Measurements from ENCODE around the gene FNIP2. TPM values are rescaled to one million over a fixed set of nuclear protein-coding genes. Genes with fewer than 3 reads are reported as not detected.

FNIP2 gene
- polyA plus RNA-seq, 1 donor from 2014 or later: 51.7 TPM

DNA sequence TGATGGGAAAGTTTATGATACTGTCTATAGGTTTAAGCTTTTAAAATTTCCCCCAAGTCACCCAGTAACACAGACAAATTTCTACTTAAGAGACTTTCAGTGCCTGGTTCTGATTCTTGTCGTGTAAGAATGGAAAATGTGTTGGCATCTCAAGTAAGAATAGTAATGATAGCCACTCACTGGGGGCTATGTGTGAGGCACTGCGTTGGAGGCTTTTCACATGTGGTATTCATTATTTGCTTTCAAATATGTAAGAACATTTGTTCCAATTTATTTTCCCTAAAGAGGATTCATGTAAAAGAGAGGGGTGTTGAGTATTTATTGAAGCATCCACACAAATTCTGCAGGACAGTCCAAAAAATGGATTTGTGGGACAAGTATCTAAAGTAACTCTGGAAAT, 143.6 kb downstream of the FNIP2 start:
- Histone ChIP-seq H3K27ac (ENCODE audit: low read length) (no peak overlapping the region), H3K9me2 (ENCODE audit: insufficient read depth, low read length) (no peaks in the 10 kb centered on the region), H3K4me3 (ENCODE audit: low read length) (no peak overlapping the region), H3K4me2 (ENCODE audit: low read length) (no peak overlapping the region), H3K27me3 (ENCODE audit: insufficient read depth, low read depth, low read length) (no peaks in the 10 kb centered on the region), H3K9ac (ENCODE audit: low read length) (no peak overlapping the region), H3F3A (ENCODE audit: insufficient read depth, low read length, poor library complexity, severe bottlenecking) (no peaks in the 10 kb centered on the region), H2AFZ (ENCODE audit: low read depth, low read length) (no peak overlapping the region), H3K9me3 (ENCODE audit: low read length) (no peaks in the 10 kb centered on the region), H3K36me3 (ENCODE audit: insufficient read depth, low read length) (no peaks in the 10 kb centered on the region), H3K79me2 (replicated peaks; ENCODE audit: insufficient read depth, low read length) (no peaks in the 10 kb centered on the region), H4K20me1 (ENCODE audit: insufficient read depth) (no peaks in the 10 kb centered on the region)
- TF ChIP-seq, protein P1, sequence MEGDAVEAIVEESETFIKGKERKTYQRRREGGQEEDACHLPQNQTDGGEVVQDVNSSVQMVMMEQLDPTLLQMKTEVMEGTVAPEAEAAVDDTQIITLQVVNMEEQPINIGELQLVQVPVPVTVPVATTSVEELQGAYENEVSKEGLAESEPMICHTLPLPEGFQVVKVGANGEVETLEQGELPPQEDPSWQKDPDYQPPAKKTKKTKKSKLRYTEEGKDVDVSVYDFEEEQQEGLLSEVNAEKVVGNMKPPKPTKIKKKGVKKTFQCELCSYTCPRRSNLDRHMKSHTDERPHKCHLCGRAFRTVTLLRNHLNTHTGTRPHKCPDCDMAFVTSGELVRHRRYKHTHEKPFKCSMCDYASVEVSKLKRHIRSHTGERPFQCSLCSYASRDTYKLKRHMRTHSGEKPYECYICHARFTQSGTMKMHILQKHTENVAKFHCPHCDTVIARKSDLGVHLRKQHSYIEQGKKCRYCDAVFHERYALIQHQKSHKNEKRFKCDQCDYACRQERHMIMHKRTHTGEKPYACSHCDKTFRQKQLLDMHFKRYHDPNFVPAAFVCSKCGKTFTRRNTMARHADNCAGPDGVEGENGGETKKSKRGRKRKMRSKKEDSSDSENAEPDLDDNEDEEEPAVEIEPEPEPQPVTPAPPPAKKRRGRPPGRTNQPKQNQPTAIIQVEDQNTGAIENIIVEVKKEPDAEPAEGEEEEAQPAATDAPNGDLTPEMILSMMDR (IDR thresholded peaks at IDR 0.05; ENCODE audit: poor library complexity, severe bottlenecking): no peak
- no peak for TF ChIP-seq EP300 (conservative IDR thresholded peaks at IDR 0.05; ENCODE audit: poor library complexity, severe bottlenecking)
- TF ChIP-seq SMC3 (conservative IDR thresholded peaks at IDR 0.05; ENCODE audit: poor library complexity): no peak
- no peak for TF ChIP-seq TAF1 (IDR thresholded peaks at IDR 0.05; ENCODE audit: low read depth)
- TF ChIP-seq EZH2 (IDR thresholded peaks at IDR 0.05; ENCODE audit: borderline replicate concordance, insufficient read depth, low read length, poor library complexity, severe bottlenecking): no peak
- TF ChIP-seq MXI1 (conservative IDR thresholded peaks at IDR 0.05; ENCODE audit: poor library complexity, severe bottlenecking): no peak
- TF ChIP-seq POLR2AphosphoS5 (IDR thresholded peaks at IDR 0.05): no peak

DNA sequence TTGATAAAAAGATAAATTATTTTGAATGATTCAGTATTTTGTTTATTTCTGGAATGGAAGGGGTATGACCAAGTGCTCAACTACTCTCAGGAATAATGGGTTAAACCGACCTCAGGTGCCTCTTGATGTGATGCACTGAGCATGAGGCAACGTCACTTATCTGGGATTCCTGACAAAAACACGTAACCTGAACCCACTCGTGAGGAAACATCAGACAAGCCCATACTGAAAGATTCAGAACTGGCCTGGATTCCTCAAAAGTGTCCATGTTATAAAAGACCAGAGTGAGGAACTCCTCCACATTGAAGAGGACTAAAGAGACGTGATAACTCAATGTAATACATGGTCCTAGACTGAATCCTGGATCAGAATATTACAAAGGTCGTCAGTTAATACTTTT, 144.0 kb downstream of the FNIP2 start:
- Histone ChIP-seq H3K36me3 (ENCODE audit: insufficient read depth, low read length) (no peaks in the 10 kb centered on the region), H3F3A (ENCODE audit: insufficient read depth, low read length, poor library complexity, severe bottlenecking) (no peaks in the 10 kb centered on the region), H2AFZ (ENCODE audit: low read depth, low read length) (no peak overlapping the region), H3K27ac (ENCODE audit: low read length) (no peak overlapping the region), H3K9me2 (ENCODE audit: insufficient read depth, low read length) (no peaks in the 10 kb centered on the region), H3K9me3 (ENCODE audit: low read length) (no peaks in the 10 kb centered on the region), H3K4me3 (ENCODE audit: low read length) (no peak overlapping the region), H3K9ac (ENCODE audit: low read length) (no peak overlapping the region), H4K20me1 (ENCODE audit: insufficient read depth) (no peaks in the 10 kb centered on the region), H3K4me2 (ENCODE audit: low read length) (no peak overlapping the region), H3K79me2 (replicated peaks; ENCODE audit: insufficient read depth, low read length) (no peaks in the 10 kb centered on the region), H3K27me3 (ENCODE audit: insufficient read depth, low read depth, low read length) (no peaks in the 10 kb centered on the region)
- TF ChIP-seq EP300 (conservative IDR thresholded peaks at IDR 0.05; ENCODE audit: poor library complexity, severe bottlenecking) (no peak), TAF1 (IDR thresholded peaks at IDR 0.05; ENCODE audit: low read depth) (no peak)
- TF ChIP-seq, protein P2, sequence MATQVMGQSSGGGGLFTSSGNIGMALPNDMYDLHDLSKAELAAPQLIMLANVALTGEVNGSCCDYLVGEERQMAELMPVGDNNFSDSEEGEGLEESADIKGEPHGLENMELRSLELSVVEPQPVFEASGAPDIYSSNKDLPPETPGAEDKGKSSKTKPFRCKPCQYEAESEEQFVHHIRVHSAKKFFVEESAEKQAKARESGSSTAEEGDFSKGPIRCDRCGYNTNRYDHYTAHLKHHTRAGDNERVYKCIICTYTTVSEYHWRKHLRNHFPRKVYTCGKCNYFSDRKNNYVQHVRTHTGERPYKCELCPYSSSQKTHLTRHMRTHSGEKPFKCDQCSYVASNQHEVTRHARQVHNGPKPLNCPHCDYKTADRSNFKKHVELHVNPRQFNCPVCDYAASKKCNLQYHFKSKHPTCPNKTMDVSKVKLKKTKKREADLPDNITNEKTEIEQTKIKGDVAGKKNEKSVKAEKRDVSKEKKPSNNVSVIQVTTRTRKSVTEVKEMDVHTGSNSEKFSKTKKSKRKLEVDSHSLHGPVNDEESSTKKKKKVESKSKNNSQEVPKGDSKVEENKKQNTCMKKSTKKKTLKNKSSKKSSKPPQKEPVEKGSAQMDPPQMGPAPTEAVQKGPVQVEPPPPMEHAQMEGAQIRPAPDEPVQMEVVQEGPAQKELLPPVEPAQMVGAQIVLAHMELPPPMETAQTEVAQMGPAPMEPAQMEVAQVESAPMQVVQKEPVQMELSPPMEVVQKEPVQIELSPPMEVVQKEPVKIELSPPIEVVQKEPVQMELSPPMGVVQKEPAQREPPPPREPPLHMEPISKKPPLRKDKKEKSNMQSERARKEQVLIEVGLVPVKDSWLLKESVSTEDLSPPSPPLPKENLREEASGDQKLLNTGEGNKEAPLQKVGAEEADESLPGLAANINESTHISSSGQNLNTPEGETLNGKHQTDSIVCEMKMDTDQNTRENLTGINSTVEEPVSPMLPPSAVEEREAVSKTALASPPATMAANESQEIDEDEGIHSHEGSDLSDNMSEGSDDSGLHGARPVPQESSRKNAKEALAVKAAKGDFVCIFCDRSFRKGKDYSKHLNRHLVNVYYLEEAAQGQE (IDR thresholded peaks at IDR 0.05; ENCODE audit: borderline replicate concordance): no peak

DNA sequence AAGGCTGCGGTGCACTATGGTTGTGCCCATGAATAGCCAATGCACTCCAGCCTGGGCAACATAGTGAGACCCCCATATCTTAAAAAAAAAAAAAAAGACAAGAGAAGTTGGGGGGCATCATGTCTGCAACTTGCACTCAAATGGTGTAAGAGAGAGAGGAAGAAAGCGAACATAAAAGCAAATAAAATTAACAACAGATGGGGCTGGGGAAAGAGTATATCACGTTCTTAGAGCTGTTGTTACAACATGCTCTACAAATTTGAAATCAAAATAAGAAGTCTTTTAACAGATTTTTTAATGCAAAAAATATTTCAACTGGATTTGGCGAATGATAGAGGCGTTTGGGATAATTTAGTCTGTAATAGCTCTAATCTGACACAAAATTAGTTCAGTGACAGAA, 144.9 kb downstream of the FNIP2 start:
- no peaks in the 10 kb centered on the region for H3K79me2 ChIP-seq (replicated peaks; ENCODE audit: insufficient read depth, low read length)
- no peaks in the 10 kb centered on the region for H3F3A ChIP-seq (ENCODE audit: insufficient read depth, low read length, poor library complexity, severe bottlenecking)
- H3K4me2 ChIP-seq (ENCODE audit: low read length): no peak overlapping the region
- H3K9me2 ChIP-seq (ENCODE audit: insufficient read depth, low read length): no peaks in the 10 kb centered on the region
- no peaks in the 10 kb centered on the region for H3K36me3 ChIP-seq (ENCODE audit: insufficient read depth, low read length)
- no peaks in the 10 kb centered on the region for H4K20me1 ChIP-seq (ENCODE audit: insufficient read depth)
- no peak overlapping the region for H3K9ac ChIP-seq (ENCODE audit: low read length)
- no peak overlapping the region for H2AFZ ChIP-seq (ENCODE audit: low read depth, low read length)
- no peak overlapping the region for H3K4me3 ChIP-seq (ENCODE audit: low read length)
- no peaks in the 10 kb centered on the region for H3K9me3 ChIP-seq (ENCODE audit: low read length)
- no peaks in the 10 kb centered on the region for H3K27me3 ChIP-seq (ENCODE audit: insufficient read depth, low read depth, low read length)
- H3K27ac ChIP-seq (ENCODE audit: low read length): no peak overlapping the region
- TF ChIP-seq SMC3 (conservative IDR thresholded peaks at IDR 0.05; ENCODE audit: poor library complexity): no peak
- no peak for TF ChIP-seq MXI1 (conservative IDR thresholded peaks at IDR 0.05; ENCODE audit: poor library complexity, severe bottlenecking)
- TF ChIP-seq POLR2AphosphoS5 (IDR thresholded peaks at IDR 0.05): no peak
- TF ChIP-seq EP300 (conservative IDR thresholded peaks at IDR 0.05; ENCODE audit: poor library complexity, severe bottlenecking): no peak
- TF ChIP-seq, protein P2 (IDR thresholded peaks at IDR 0.05; ENCODE audit: borderline replicate concordance): no peak

Measured in neural cell (in vitro differentiated cells).